IMR-90 (cell line): ENCODE results near the gene SLFN12. TPM values are rescaled to one million over a fixed set of nuclear protein-coding genes. Genes with fewer than 3 reads are reported as not detected.

Experiments
- ATAC-seq: fragments of 200-7000 bp; cut with Tn5 transposase; 2 replicates; pipeline ENCODE4 v1.9.1; 2020; ENCODE audit warnings: low read depth, mild to moderate bottlenecking, moderate library complexity
- BruUV-seq: library from RNA; stranded (reverse); fragments of 400-500 nt; replicated peaks from 2 replicates; lab custom pipeline; 2021; lab: Mats Ljungman, UMichigan
- CTCF ChIA-PET: fragments of 300-600 bp; formaldehyde crosslinking; extraction: SDS; loops from one replicate; lab custom pipeline; 2021; ENCODE audit warnings: antibody characterized with exemption; lab: Yijun Ruan, JAX
- POLR2A ChIA-PET: fragments of 300-600 bp; sonication (Branson Sonifier 250); formaldehyde crosslinking; loops from one replicate; lab custom pipeline; 2022; ENCODE audit warnings: antibody characterized with exemption; ENCODE audit not compliant: unreplicated experiment; lab: Charles Lee
- DNase-seq: peaks from one replicate; pipeline ENCODE4 v3.0.0; 2013
- H2AFZ ChIP-seq: replicated peaks from 2 replicates; pipeline ENCODE3; 2013; ENCODE audit warnings: low read length, mild to moderate bottlenecking; ENCODE audit not compliant: poor library complexity
- H2AK5ac ChIP-seq: 2 replicates; pipeline ENCODE4 v1.6.1; 2013; ENCODE audit warnings: low read depth, low read length, inconsistent platforms
- H2AK9ac ChIP-seq: replicated peaks from 2 replicates; pipeline ENCODE3; 2013; ENCODE audit warnings: mild to moderate bottlenecking, low read depth, low read length, moderate library complexity; ENCODE audit not compliant: poor library complexity
- H2BK120ac ChIP-seq: 2 replicates; pipeline ENCODE4 v1.6.1; 2013; ENCODE audit warnings: low read depth, low read length, inconsistent platforms
- H2BK15ac ChIP-seq: 3 replicates; pipeline ENCODE4 v1.6.1; 2013; ENCODE audit warnings: low read depth, low read length, inconsistent platforms
- H2BK20ac ChIP-seq: 2 replicates; pipeline ENCODE4 v1.6.1; 2013; ENCODE audit warnings: low read depth, mild to moderate bottlenecking, inconsistent platforms, low read length, moderate library complexity
- H2BK5ac ChIP-seq: 2 replicates; pipeline ENCODE4 v1.6.1; 2013; ENCODE audit warnings: mild to moderate bottlenecking, low read depth, low read length, inconsistent platforms; ENCODE audit not compliant: poor library complexity, severe bottlenecking
- H3K14ac ChIP-seq: replicated peaks from 2 replicates; pipeline ENCODE4 v1.6.1; 2013; ENCODE audit warnings: low read depth, low read length, inconsistent platforms
- H3K18ac ChIP-seq: 2 replicates; pipeline ENCODE4 v1.6.1; 2013; ENCODE audit warnings: low read depth, low read length, control low read depth
- H3K23ac ChIP-seq: 2 replicates; pipeline ENCODE4 v1.6.1; 2013; ENCODE audit warnings: low read depth, low read length, inconsistent platforms
- H3K27ac ChIP-seq: 2 replicates; pipeline ENCODE4 v1.5.1; 2013; ENCODE audit warnings: mild to moderate bottlenecking, control low read depth, low read length; ENCODE audit not compliant: insufficient read depth
- H3K27me3 ChIP-seq: 2 replicates; pipeline ENCODE4 v1.6.1; 2013; ENCODE audit warnings: low read length; ENCODE audit not compliant: control insufficient read depth, insufficient read depth
- H3K36me3 ChIP-seq: 2 replicates; pipeline ENCODE4 v1.6.1; 2013; ENCODE audit warnings: low read length, mixed read lengths; ENCODE audit not compliant: control insufficient read depth, insufficient read depth
- H3K4ac ChIP-seq: 2 replicates; pipeline ENCODE4 v1.6.1; 2013; ENCODE audit warnings: low read depth, low read length, inconsistent platforms
- H3K4me1 ChIP-seq: 2 replicates; pipeline ENCODE4 v1.6.1; 2013; ENCODE audit warnings: low read length, mixed read lengths; ENCODE audit not compliant: control insufficient read depth, insufficient read depth
- H3K4me2 ChIP-seq: 2 replicates; pipeline ENCODE4 v1.6.1; 2013; ENCODE audit warnings: low read depth, mild to moderate bottlenecking, control low read depth, low read length, moderate library complexity
- H3K4me3 ChIP-seq: 2 replicates; pipeline ENCODE4 v1.5.1; 2013; ENCODE audit warnings: low read depth, mild to moderate bottlenecking, control low read depth, low read length, moderate library complexity; ENCODE audit not compliant: insufficient read depth
- H3K56ac ChIP-seq: 2 replicates; pipeline ENCODE4 v1.6.1; 2013; ENCODE audit warnings: low read length, inconsistent platforms; ENCODE audit not compliant: insufficient read depth; ENCODE audit errors: extremely low read depth
- H3K79me1 ChIP-seq, 2 experiments: 2 replicates each; pipeline ENCODE4 v1.6.1; 2013; ENCODE audit warnings: low read length in 2 of 2, inconsistent platforms in 1 of 2, low read depth in 1 of 2
- H3K9ac ChIP-seq: 2 replicates; pipeline ENCODE4 v1.6.1; 2013; ENCODE audit warnings: low read depth, low read length, control low read depth
- H3K9me1 ChIP-seq: 2 replicates; pipeline ENCODE4 v1.6.1; 2013; ENCODE audit warnings: low read length, inconsistent platforms; ENCODE audit not compliant: insufficient read depth
- H3K9me3 ChIP-seq: 2 replicates; pipeline ENCODE4 v1.6.1; 2013; ENCODE audit warnings: low read length; ENCODE audit not compliant: control insufficient read depth, insufficient read depth
- H4K20me1 ChIP-seq: 2 replicates; pipeline ENCODE4 v1.6.1; 2013; ENCODE audit warnings: low read length, inconsistent platforms; ENCODE audit not compliant: insufficient read depth
- H4K5ac ChIP-seq: 2 replicates; pipeline ENCODE4 v1.6.1; 2013; ENCODE audit warnings: mild to moderate bottlenecking, low read depth, low read length, control low read depth
- H4K8ac ChIP-seq, 2 experiments: 2 replicates each; pipeline ENCODE4 v1.6.1; 2013; ENCODE audit warnings: low read depth in 2 of 2, low read length in 2 of 2, control low read depth in 1 of 2, inconsistent platforms in 1 of 2
- H4K91ac ChIP-seq: 2 replicates; pipeline ENCODE4 v1.6.1; 2013; ENCODE audit warnings: low read depth, low read length, inconsistent platforms; ENCODE audit not compliant: insufficient read depth
- CEBPB ChIP-seq: IDR thresholded peaks from 2 replicates; pipeline ENCODE4 v1.6.1; 2012; ENCODE audit warnings: low read depth, low read length, improper control_type of control experiment
- POLR2A ChIP-seq: IDR thresholded peaks from 2 replicates; pipeline ENCODE4 v1.6.1; 2012; ENCODE audit warnings: mild to moderate bottlenecking, low read depth, low read length
- RAD21 ChIP-seq: IDR thresholded peaks from 2 replicates; pipeline ENCODE4 v1.6.1; 2012; ENCODE audit warnings: low read length, improper control_type of control experiment
- WGBS, 2 experiments: methylation state at CpG; one replicate each; pipeline versions ENCODE4 v1.1.5 to v1.1.7; 2013; ENCODE audit warnings: missing lambda C conversion rate in 2 of 2; ENCODE audit not compliant: insufficient read length in 1 of 2; ENCODE audit errors: extremely low coverage in 2 of 2; 5-methylcytosine and 5-hydroxymethylcytosine counted together
- dilution Hi-C: fragments of 300-500 bp; cut with HindIII; formaldehyde crosslinking; loops from one replicate; pipeline ENCODE4 v1.14.3; 2018; ENCODE audit warnings: low sequenced_read_pairs; ENCODE audit not compliant: unreplicated experiment
- in situ Hi-C: fragments of 300-500 bp; cut with MboI; formaldehyde crosslinking; loops from 3 replicates; pipeline ENCODE4 v1.14.3; 2019; ENCODE audit warnings: low sequenced_read_pairs, inconsistent platforms, mixed read lengths
- intact Hi-C: fragments of 100-400 bp; cut with micrococcal nuclease; formaldehyde crosslinking; loops from 2 replicates; pipeline ENCODE4 v1.10.0; 2022
- polyA plus RNA-seq, 3 experiments: library from polyadenylated mRNA; depleted of rRNA; stranded (reverse); fragments of >200 nt; gene quantifications; 2 replicates each; pipeline ENCODE4 v1.2.3, GENCODE V29; 2012; ENCODE audit warnings: low replicate concordance in 1 of 3
- total RNA-seq: library from RNA; depleted of rRNA; stranded (reverse); fragments of >200 nt; gene quantifications from 2 replicates; pipeline ENCODE4 v1.2.3, GENCODE V29; 2012
- TF ChIP-seq, protein P1 (sequence below): conservative IDR thresholded peaks from 2 replicates; pipeline ENCODE4 v1.5.1; 2012; ENCODE audit warnings: mild to moderate bottlenecking, low read depth, low read length, improper control_type of control experiment

The SLFN12 gene
- total and polyA plus RNA-seq, 2 of the 4 experiments (the other 2 are of a cell fraction): 16.6 to 38.9 TPM

DNA sequence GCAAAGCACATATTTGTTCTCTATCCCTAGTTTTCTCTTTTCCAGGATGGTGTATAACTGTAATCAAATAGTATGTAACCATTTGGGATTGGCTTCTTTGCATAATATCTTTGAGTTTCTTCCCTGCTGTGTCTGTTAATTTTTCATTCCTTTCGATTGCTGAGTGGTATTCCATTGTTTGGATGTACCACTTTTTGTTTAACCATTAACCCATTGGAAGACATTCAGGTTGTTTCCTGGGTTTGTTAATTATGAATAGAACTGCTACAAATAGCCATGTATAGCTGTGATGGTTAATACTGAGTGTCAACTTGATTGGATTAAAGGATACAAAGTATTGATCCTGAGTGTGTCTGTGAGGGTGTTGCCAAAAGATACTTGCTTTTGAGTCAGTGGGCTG lies 20.9 kb upstream of the SLFN12 start:
- no peaks in the 10 kb centered on the region for H3K4me1 ChIP-seq
- peaks cover 19% of the 10 kb centered on the region for H3K27me3 ChIP-seq
- no peaks in the 10 kb centered on the region for H3K79me1 ChIP-seq
- WGBS, 2 experiments: no CpG with 5 or more reads among the region's 1 CpG
- H3K9ac ChIP-seq: no peak overlapping the region
- CTCF ChIA-PET: no interaction called here
- H3K27ac ChIP-seq: no peak overlapping the region
- H3K9me3 ChIP-seq: peaks cover 2% of the 10 kb centered on the region
- H3K4me2 ChIP-seq: no peak overlapping the region
- H3K36me3 ChIP-seq: no peaks in the 10 kb centered on the region
- no peak overlapping the region for H2BK120ac ChIP-seq
- H3K14ac ChIP-seq: no peak overlapping the region
- no peak overlapping the region for H4K91ac ChIP-seq
- dilution Hi-C loops (no loop called here), intact Hi-C loops (no loop called here), in situ Hi-C loops (no loop called here)
- H3K23ac ChIP-seq: no peak overlapping the region
- no peaks in the 10 kb centered on the region for H4K20me1 ChIP-seq
- POLR2A ChIA-PET: no interaction called here
- H2AK5ac ChIP-seq: no peak overlapping the region
- no peak overlapping the region for H4K5ac ChIP-seq
- no peak for TF ChIP-seq POLR2A
- TF ChIP-seq, protein P1, sequence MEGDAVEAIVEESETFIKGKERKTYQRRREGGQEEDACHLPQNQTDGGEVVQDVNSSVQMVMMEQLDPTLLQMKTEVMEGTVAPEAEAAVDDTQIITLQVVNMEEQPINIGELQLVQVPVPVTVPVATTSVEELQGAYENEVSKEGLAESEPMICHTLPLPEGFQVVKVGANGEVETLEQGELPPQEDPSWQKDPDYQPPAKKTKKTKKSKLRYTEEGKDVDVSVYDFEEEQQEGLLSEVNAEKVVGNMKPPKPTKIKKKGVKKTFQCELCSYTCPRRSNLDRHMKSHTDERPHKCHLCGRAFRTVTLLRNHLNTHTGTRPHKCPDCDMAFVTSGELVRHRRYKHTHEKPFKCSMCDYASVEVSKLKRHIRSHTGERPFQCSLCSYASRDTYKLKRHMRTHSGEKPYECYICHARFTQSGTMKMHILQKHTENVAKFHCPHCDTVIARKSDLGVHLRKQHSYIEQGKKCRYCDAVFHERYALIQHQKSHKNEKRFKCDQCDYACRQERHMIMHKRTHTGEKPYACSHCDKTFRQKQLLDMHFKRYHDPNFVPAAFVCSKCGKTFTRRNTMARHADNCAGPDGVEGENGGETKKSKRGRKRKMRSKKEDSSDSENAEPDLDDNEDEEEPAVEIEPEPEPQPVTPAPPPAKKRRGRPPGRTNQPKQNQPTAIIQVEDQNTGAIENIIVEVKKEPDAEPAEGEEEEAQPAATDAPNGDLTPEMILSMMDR: no peak
- no peak for TF ChIP-seq CEBPB
- TF ChIP-seq RAD21: no peak
- H3K4ac ChIP-seq: no peak overlapping the region
- H2BK20ac ChIP-seq: no peak overlapping the region
- no peak overlapping the region for H4K8ac ChIP-seq
- H3K56ac ChIP-seq: no peak overlapping the region
- DNase-seq: no peak
- no peak overlapping the region for H2BK15ac ChIP-seq
- no peak overlapping the region for H2BK5ac ChIP-seq
- no peak overlapping the region for H3K4me3 ChIP-seq
- no TSS peak for BruUV-seq
- no peaks in the 10 kb centered on the region for H3K9me1 ChIP-seq
- no peak for ATAC-seq
- H2AK9ac ChIP-seq: no peak overlapping the region
- H2AFZ ChIP-seq: no peak overlapping the region
- H3K18ac ChIP-seq: no peak overlapping the region
